DMS53 treated with DMSO at 0.1 percent for 48 hours (cell line): Measurements from ENCODE around the gene PXMP2.

Experiments
- DNase-seq: peaks from one replicate; lab custom pipeline; 2025; ENCODE audit not compliant: unreplicated experiment; lab: John Stamatoyannopoulos, UW

Gene PXMP2

GRCh38 chr12:132660052-132660451 lies 27.3 kb upstream of the PXMP2 start:
- no peak for DNase-seq

- no peak for DNase-seq
These were observed 26.4 kb upstream of the PXMP2 start for GRCh38 chr12:132660996-132661395.

GRCh38 chr12:132661972-132662371 lies 25.4 kb upstream of the PXMP2 start:
- DNase-seq, result no peak

GRCh38 chr12:132662901-132663755 lies 24.3 kb upstream of the PXMP2 start:
- DNase-seq, result no peak

GRCh38 chr12:132664206-132665148 lies 22.9 kb upstream of the PXMP2 start:
- DNase-seq, result no peak

- no peak for DNase-seq
These were observed 22.3 kb upstream of the PXMP2 start for GRCh38 chr12:132665149-132665491.

- DNase-seq, result no peak
These were observed 21.6 kb upstream of the PXMP2 start for GRCh38 chr12:132665794-132666193.

GRCh38 chr12:132668191-132669088 lies 18.9 kb upstream of the PXMP2 start:
- no peak for DNase-seq

- no peak for DNase-seq
These were observed 18.1 kb upstream of the PXMP2 start for GRCh38 chr12:132669166-132669879.

- no peak for DNase-seq
These were observed 15.3 kb upstream of the PXMP2 start for GRCh38 chr12:132672116-132672515.

GRCh38 chr12:132672678-132673077 lies 14.7 kb upstream of the PXMP2 start:
- DNase-seq, result no peak

- DNase-seq, result no peak
These were observed 13.9 kb upstream of the PXMP2 start for GRCh38 chr12:132673288-132674179.

- DNase-seq, result no peak
These were observed 12.8 kb upstream of the PXMP2 start for GRCh38 chr12:132674561-132674960.

GRCh38 chr12:132675757-132676432 lies 11.5 kb upstream of the PXMP2 start:
- no peak for DNase-seq

- DNase-seq, result no peak
These were observed 9.9 kb upstream of the PXMP2 start for GRCh38 chr12:132677492-132677891.

- DNase-seq, result no peak
These were observed 2.0 kb upstream of the PXMP2 start for GRCh38 chr12:132685400-132685799.

GRCh38 chr12:132686825-132687210 lies 569 bp upstream of the PXMP2 start:
- DNase-seq, result no peak

- no peak for DNase-seq
These were observed 1.8 kb downstream of the PXMP2 start for GRCh38 chr12:132689227-132689626.

GRCh38 chr12:132690112-132690511 lies 2.7 kb downstream of the PXMP2 start:
- no peak for DNase-seq
